ENCODE measurements around the gene NUCB1.
"Not testable (repeated sequence)": the region's sequence is repeated elsewhere in the genome, so short reads cannot be mapped to it uniquely, and the experiment has no call there.

- not testable (repeated sequence) for TF ChIP-seq POLR2A, CTCF (IDR thresholded peaks at IDR 0.05)
These were observed 3.7 kb downstream of the NUCB1 start for GRCh38 chr19:48903788-48904187.

Data from Peyer's patch (tissue), 4 donors.